GM12872 (cell line): ENCODE measurements around the gene DNASE1.

Source experiments
- TF ChIP-seq, protein P1 (sequence below): IDR thresholded peaks from 3 replicates; pipeline ENCODE4 v1.5.1; 2011; ENCODE audit warnings: low read depth, mild to moderate bottlenecking, low read length, moderate library complexity; ENCODE audit not compliant: insufficient read depth

DNASE1 gene

DNA sequence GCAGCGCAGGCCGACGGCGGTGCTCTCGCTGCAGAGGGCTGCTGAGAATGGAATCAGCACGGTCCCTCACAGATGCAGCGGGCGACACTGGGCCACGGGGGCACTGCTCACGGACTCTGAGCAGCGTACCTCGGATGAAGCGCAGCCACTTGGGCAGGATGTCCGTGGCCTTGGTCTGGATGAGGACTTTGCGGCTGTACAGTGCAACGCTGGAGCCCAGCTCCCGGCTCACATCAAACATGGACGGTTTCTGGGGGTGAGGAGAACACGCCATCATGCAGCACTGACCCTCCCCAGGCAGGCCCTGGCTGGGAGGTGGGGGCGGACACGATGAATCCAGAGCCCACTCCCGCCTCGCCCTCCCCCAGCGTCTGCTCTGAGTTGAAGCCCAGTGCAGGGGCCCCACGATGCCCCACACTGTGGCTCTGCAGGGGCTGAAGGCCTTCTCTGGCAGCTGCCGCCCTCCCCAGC, 18.1 kb downstream of the DNASE1 start:
- TF ChIP-seq, protein P1, sequence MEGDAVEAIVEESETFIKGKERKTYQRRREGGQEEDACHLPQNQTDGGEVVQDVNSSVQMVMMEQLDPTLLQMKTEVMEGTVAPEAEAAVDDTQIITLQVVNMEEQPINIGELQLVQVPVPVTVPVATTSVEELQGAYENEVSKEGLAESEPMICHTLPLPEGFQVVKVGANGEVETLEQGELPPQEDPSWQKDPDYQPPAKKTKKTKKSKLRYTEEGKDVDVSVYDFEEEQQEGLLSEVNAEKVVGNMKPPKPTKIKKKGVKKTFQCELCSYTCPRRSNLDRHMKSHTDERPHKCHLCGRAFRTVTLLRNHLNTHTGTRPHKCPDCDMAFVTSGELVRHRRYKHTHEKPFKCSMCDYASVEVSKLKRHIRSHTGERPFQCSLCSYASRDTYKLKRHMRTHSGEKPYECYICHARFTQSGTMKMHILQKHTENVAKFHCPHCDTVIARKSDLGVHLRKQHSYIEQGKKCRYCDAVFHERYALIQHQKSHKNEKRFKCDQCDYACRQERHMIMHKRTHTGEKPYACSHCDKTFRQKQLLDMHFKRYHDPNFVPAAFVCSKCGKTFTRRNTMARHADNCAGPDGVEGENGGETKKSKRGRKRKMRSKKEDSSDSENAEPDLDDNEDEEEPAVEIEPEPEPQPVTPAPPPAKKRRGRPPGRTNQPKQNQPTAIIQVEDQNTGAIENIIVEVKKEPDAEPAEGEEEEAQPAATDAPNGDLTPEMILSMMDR = no peak

GRCh38 chr16:3673201-3673600, 18.7 kb downstream of the DNASE1 start:
- TF ChIP-seq, protein P1 = no peak

DNA sequence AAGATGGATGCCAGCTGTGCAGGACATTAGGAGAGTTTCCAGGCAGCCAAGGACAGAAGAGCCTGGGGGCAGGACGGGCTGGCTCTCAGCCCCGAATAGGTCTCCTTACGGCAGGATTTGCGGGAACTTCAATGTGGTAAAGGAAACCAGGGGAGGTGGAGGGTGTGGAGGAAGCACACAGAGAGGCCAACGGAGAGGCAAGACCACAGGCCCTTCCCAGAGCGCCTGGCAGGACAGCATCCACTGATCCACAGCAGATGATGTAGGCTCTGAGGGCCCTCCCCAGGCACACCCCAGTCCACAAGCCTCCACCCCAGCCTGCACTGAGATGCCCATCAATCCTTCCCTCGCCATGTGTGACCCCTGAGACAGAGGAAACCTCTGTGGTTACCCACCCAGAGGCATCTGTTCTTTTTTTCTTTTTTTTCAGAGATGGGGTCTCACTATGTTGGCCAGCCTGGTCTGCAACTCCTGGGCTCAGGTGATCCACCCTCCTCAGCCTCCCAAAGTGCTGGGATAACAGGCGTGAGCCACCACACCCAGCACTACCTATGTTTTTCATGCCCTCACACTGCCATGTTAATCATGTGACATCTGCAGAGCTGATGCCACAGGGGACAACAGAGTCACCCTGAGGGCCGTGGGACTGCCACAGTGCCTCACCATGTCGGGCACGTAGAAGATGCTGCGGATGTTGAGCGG, 19.3 kb downstream of the DNASE1 start:
- TF ChIP-seq, protein P1 = no peak

DNA sequence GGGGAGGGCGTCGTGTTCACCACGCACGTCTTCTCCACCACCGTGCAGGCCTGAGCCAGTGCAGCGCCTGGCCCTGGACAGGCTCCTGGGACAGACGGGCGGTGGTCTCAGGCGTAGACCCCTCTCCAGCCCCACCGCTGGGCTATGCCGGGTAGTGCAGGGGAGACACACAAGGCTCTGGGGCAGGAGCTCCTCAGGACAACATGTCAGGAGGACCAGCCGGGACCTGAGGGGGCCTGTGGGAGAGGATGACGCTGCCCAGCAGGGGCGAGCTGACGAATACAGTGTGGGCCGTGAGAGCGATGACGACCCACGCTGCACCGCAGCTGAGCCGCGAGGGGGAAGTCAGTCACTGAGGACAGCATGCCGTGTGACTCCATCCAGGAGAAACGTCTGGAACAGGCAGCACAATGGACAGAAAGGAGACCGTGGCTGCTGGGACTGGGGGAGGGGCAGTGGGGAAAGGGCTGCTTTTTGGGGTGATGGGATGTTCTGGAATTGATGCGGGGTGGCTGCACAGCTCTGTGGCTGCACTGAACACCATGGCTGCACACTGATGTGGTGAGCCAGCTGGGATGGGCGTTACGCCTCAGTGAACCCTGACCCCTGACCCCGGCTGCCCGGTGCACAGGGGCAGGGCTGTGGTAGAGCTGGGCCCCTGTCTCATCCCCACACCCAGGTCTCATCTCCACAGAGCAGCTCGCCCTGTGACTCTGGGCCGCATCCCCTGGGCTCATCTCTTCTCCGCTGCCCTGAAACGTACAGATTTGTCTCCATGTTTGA, 20.2 kb downstream of the DNASE1 start:
- TF ChIP-seq, protein P1 = no peak

DNA sequence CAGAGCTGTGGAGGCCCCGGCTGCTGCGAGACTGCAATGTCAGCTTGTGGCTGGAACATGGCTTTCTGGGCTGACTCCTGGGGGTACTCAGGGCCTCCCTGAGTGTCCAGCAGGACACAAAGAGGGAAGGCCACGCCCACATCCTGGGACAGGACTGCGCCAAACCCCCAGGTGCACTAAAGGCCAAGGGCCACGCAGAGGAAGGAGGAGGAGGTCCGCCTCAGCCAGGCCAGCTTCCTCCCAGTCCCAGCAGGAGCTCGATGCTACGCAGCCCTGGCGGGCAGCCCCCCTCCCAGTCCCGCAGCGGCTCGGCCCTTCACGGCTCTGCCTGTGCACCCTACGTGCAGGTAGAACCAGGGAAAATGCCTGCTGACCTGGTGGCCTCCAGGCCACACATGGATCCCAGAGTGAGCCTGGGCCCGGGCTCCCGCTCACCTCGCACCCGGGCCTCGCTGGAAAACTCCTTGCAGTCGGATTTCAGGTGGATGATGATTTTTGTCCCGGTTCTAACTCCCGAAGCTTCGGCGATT, 21.2 kb downstream of the DNASE1 start:
- TF ChIP-seq, protein P1 = no peak

- TF ChIP-seq, protein P1 = no peak
Observed at GRCh38 chr16:3677994-3678393, 23.5 kb downstream of the DNASE1 start.

- TF ChIP-seq, protein P1 = no peak
Observed at GRCh38 chr16:3681206-3681605, 26.7 kb downstream of the DNASE1 start.
